Large intestine (tissue), 3 donors: Measurements from ENCODE around the gene ZNF724. TPM values are rescaled to one million over a fixed set of nuclear protein-coding genes. Genes with fewer than 3 reads are reported as not detected.
"Not testable (repeated sequence)": the region's sequence is repeated elsewhere in the genome, so short reads cannot be mapped to it uniquely, and the experiment has no call there.

Experiments
- DNase-seq, 2 donors: peaks; one replicate each; pipeline versions ENCODE4 v3.0.0 to v3.0.0-alpha.2; 2013
- H3K27ac ChIP-seq: one replicate; pipeline ENCODE4 v1.5.1; 2013; ENCODE audit warnings: low read length
- H3K27me3 ChIP-seq: 2 replicates; pipeline ENCODE4 v1.6.1; 2013; ENCODE audit warnings: low read length; ENCODE audit not compliant: control insufficient read depth, insufficient read depth
- H3K36me3 ChIP-seq: 2 replicates; pipeline ENCODE4 v1.6.1; 2013; ENCODE audit warnings: low read length; ENCODE audit not compliant: control insufficient read depth, insufficient read depth
- H3K4me1 ChIP-seq: one replicate; pipeline ENCODE4 v1.6.1; 2013; ENCODE audit warnings: low read length; ENCODE audit not compliant: control insufficient read depth, insufficient read depth
- H3K4me3 ChIP-seq: one replicate; pipeline ENCODE4 v1.5.1; 2013; ENCODE audit warnings: low read length
- H3K9me3 ChIP-seq: one replicate; pipeline ENCODE4 v1.6.1; 2013; ENCODE audit warnings: mild to moderate bottlenecking, low read depth, low read length, moderate library complexity; ENCODE audit not compliant: control insufficient read depth
- WGBS: methylation state at CpG from one replicate; pipeline ENCODE4 v1.1.5; 2013; ENCODE audit warnings: low lambda C conversion rate; ENCODE audit not compliant: insufficient coverage; 5-methylcytosine and 5-hydroxymethylcytosine counted together
- polyA plus RNA-seq: library from polyadenylated mRNA; unstranded; fragments of 120-200 nt; gene quantifications from one replicate; pipeline ENCODE4 v1.2.1, GENCODE V29; 2013

The ZNF724 gene
- polyA plus RNA-seq, 1 donor = 2.9 TPM

DNA sequence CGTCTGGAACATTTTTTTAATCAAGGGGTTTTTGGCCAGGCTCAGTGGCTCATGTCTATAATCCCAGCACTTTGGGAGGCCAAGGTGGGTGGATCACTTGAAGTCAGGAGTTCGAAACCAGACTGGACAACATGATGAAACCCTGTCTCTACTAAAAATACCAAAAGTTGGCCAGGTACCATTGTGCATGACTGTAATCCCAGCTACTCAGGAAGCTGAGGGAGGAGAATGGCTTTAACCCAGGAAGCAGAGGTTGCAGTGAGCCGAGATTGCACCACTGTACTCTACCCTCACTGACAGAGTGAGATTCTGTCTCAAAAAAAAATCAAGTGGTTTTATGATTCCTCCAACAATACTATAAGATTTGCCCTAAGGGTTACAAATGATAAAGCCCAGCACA is 3.1 kb upstream of the ZNF724 start:
- not testable (repeated sequence) for H3K4me1 ChIP-seq, H3K36me3 ChIP-seq, H3K27ac ChIP-seq, DNase-seq, H3K27me3 ChIP-seq, H3K9me3 ChIP-seq, H3K4me3 ChIP-seq
- no CpG with 5 or more reads among the region's 3 CpGs for WGBS

DNA sequence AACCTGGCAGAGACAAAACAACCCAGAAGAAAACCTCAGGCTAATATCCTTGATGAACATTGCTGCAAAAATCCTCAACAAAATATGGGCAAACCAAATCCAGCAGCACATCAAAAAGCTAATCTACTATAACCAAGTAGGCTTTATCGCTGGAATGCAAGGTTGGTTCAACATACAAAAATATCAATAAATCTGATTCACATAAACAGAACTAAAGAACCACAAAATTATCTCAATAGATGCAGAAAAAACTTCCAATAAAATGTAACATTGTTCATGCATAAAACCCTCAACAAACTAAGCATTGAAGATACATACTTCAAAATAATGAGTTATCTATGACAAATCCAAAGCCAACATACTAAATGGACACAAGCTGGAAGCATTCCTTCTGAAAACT is 8.8 kb downstream of the ZNF724 start:
- WGBS = no CpG with 5 or more reads among the region's 1 CpG
- H3K4me3 ChIP-seq = no peak overlapping the region
- peaks cover 11% of the 10 kb centered on the region for H3K36me3 ChIP-seq

DNA sequence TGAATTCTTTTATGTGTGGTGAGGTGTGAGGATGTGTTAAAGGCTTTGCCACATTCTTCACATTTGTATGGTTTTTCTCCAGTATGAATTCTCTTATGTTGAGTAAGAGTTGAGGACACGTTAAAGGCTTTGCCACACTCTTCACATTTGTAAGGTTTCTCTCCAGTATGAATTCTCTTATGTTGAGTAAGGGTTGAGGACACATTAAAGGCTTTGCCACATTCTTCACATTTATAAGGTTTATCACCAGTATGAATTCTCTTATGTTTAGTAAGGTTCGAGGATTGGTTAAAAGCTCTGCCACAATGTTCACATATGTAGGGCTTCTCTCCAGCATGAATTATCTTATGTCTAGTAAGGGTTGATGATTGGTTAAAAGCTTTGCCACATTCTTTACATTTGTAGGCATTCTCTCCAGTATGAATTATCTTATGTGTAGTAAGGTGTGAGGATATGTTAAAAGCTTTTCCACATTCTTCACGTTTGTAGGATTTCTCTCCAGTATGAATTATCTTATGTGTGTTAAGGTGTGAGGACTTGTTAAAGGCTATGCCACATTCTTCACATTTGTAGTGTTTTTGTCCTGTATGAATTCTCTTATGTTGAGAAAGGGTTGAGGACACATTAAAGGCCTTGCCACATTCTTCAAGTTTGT is 27.1 kb downstream of the ZNF724 start:
- Histone ChIP-seq H3K4me3 (no peak overlapping the region), H3K27me3 (no peaks in the 10 kb centered on the region), H3K4me1 (no peaks in the 10 kb centered on the region), H3K27ac (no peak overlapping the region), H3K9me3 (peaks cover 19% of the 10 kb centered on the region), H3K36me3 (peaks cover 14% of the 10 kb centered on the region)
- no CpG with 5 or more reads among the region's 3 CpGs for WGBS
- no peak for DNase-seq

More for the DNA sequence above, 8.8 kb downstream of the ZNF724 start:
- H3K4me1 ChIP-seq = no peaks in the 10 kb centered on the region
- peaks cover 12% of the 10 kb centered on the region for H3K9me3 ChIP-seq
- H3K27ac ChIP-seq = no peak overlapping the region
- no peaks in the 10 kb centered on the region for H3K27me3 ChIP-seq
- DNase-seq = no peak

DNA sequence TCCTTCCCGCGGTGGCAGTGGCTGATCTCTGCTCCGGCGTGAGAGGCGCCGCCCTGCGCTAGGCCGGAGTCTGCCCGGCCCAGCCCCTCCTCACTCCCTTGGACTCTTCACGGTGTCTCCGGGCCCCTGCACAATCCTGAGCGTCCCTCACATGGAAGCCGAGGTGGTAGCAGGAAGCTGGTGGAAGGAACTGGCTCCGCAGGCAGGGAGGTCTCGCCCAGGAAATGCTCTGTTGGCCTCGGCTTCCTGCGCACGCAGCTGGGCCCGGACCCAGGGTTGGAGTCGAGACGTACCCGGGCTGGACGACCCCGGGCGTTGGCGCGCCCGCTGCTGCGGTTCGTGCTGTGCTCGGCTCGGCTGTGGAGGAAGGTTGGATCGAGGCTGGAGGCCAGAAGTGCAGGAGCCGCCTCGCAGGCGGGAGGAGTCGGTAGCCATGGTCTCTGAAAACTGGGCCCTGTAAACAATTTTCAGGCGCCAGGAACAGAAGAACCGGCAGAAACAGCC is 46.3 kb downstream of the ZNF724 start:
- Histone ChIP-seq H3K27ac (no peak overlapping the region), H3K36me3 (no peaks in the 10 kb centered on the region), H3K27me3 (no peaks in the 10 kb centered on the region), H3K4me1 (no peaks in the 10 kb centered on the region), H3K9me3 (peaks cover 9% of the 10 kb centered on the region), H3K4me3 (no peak overlapping the region)
- no CpG with 5 or more reads among the region's 39 CpGs for WGBS
- DNase-seq = peak in 1 of 2 donors; percentile 12

DNA sequence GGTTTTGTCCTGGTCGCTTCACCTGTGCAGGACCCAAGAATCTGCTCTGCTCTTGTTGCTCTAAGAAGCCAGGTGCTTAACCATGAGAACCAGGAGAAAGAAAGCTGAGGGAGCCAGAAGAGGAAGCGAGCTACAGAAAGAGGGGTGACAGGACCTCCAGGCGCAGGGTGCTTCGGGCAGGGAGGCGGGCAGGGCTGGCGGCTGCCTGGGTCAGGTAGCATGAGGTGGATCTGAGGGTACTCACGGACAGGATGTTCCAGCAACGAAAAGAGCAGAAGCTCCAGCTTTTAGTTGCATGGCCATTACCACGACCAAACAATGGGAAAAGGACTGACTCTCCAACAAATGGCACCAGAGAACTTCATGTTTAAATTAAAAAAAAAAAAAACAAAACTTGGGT is 59.9 kb downstream of the ZNF724 start:
- Histone ChIP-seq H3K27ac (no peak overlapping the region), H3K27me3 (no peaks in the 10 kb centered on the region), H3K4me1 (no peaks in the 10 kb centered on the region), H3K36me3 (no peaks in the 10 kb centered on the region), H3K4me3 (no peak overlapping the region), H3K9me3 (peaks cover 16% of the 10 kb centered on the region)
- no peak for DNase-seq
- WGBS = no CpG with 5 or more reads among the region's 9 CpGs

DNA sequence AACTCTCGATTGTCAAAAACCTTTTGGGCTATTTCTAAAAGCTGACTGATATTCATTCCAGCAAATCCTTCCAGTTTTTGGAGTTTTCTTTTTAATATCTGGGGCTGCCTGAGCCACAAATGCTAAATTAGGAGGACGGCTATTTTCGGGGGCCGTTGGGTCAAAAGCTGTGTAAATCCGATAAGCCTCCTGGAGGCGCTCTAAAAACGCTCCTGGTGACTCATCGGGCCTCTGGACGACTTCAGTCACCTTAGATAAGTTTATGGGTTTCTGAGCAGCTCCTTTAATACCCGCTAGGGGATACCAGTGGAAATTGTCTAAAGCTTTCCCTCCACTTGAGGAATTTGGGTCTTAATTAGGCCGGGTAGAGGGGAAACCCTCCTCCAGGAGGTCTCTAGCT is 66.9 kb downstream of the ZNF724 start:
- Histone ChIP-seq H3K27me3 (no peaks in the 10 kb centered on the region), H3K9me3 (peaks cover 3% of the 10 kb centered on the region), H3K27ac (no peak overlapping the region), H3K4me3 (no peak overlapping the region), H3K4me1 (no peaks in the 10 kb centered on the region), H3K36me3 (no peaks in the 10 kb centered on the region)
- 90% methylated on average over 2 of the region's 11 CpGs for WGBS
- no peak for DNase-seq

Other genes starting within 250 kb of the ZNF724 start
- gene ZNF728, start 247.2 kb downstream of the ZNF724 start, polyA plus RNA-seq = not detected
- 1.8 TPM for gene ZNF730, start 133.4 kb downstream of the ZNF724 start, polyA plus RNA-seq
- 57.6 TPM for gene ZNF91, start 145.1 kb upstream of the ZNF724 start, polyA plus RNA-seq